ENCODE data around the gene XAB2.

GRCh38 chr19:7597689-7598088 is 31.7 kb downstream of the XAB2 start:
- TF ChIP-seq EZH2 (IDR thresholded peaks at IDR 0.05): no peak
- TF ChIP-seq POLR2AphosphoS5 (IDR thresholded peaks at IDR 0.05; ENCODE audit: borderline replicate concordance, low read depth, low read length): no peak
- TF ChIP-seq FOXP2 (optimal IDR thresholded peaks at IDR 0.05; ENCODE audit: control extremely low read depth, extremely low read length, insufficient read depth): no peak
